Neural cell (in vitro differentiated cells): ENCODE data around the gene SLC35D1.

Experiments
- MXI1 ChIP-seq: fragments of 450-650 bp; conservative IDR thresholded peaks from 2 replicates; pipeline ENCODE4 v1.6.1; 2014; ENCODE audit warnings: antibody characterized with exemption, mild to moderate bottlenecking; ENCODE audit not compliant: poor library complexity, severe bottlenecking
- POLR2AphosphoS5 ChIP-seq: IDR thresholded peaks from 2 replicates; pipeline ENCODE4 v1.6.1; 2012
- TF ChIP-seq, protein P1 (sequence below): IDR thresholded peaks from 2 replicates; pipeline ENCODE4 v1.6.1; 2012; ENCODE audit warnings: borderline replicate concordance

DNA sequence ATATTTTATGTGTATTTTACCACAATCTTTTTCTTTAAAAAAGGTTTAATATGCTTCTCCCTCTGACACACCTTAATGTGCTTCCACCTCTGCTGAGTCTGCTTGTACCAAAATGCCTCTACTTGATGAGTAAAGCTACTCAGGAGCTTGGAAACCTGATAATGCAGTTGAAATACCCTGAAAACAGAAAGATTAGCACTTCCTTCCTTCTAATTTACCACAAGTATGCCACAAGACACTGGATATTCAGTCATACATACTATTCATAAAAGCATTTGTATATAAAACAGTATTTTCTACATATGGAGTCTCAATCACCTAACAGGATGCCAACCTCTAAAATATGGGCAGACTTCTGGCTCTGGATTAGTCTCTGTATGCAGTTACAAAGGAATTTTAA lies 55.0 kb downstream of the SLC35D1 start:
- TF ChIP-seq POLR2AphosphoS5 (no peak), MXI1 (no peak)
- TF ChIP-seq, protein P1, sequence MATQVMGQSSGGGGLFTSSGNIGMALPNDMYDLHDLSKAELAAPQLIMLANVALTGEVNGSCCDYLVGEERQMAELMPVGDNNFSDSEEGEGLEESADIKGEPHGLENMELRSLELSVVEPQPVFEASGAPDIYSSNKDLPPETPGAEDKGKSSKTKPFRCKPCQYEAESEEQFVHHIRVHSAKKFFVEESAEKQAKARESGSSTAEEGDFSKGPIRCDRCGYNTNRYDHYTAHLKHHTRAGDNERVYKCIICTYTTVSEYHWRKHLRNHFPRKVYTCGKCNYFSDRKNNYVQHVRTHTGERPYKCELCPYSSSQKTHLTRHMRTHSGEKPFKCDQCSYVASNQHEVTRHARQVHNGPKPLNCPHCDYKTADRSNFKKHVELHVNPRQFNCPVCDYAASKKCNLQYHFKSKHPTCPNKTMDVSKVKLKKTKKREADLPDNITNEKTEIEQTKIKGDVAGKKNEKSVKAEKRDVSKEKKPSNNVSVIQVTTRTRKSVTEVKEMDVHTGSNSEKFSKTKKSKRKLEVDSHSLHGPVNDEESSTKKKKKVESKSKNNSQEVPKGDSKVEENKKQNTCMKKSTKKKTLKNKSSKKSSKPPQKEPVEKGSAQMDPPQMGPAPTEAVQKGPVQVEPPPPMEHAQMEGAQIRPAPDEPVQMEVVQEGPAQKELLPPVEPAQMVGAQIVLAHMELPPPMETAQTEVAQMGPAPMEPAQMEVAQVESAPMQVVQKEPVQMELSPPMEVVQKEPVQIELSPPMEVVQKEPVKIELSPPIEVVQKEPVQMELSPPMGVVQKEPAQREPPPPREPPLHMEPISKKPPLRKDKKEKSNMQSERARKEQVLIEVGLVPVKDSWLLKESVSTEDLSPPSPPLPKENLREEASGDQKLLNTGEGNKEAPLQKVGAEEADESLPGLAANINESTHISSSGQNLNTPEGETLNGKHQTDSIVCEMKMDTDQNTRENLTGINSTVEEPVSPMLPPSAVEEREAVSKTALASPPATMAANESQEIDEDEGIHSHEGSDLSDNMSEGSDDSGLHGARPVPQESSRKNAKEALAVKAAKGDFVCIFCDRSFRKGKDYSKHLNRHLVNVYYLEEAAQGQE, result no peak
